GM19467 (cell line): Measurements from ENCODE around the gene FXYD7.
"Not testable (repeated sequence)": the region's sequence is repeated elsewhere in the genome, so short reads cannot be mapped to it uniquely, and the experiment has no call there.

Source experiments
- ATAC-seq: cut with Tn5 transposase; IDR thresholded peaks from one replicate; pipeline ENCODE4 v1.9.1; 2021; ENCODE audit warnings: mild to moderate bottlenecking, moderate library complexity; ENCODE audit not compliant: unreplicated experiment

Gene FXYD7

DNA sequence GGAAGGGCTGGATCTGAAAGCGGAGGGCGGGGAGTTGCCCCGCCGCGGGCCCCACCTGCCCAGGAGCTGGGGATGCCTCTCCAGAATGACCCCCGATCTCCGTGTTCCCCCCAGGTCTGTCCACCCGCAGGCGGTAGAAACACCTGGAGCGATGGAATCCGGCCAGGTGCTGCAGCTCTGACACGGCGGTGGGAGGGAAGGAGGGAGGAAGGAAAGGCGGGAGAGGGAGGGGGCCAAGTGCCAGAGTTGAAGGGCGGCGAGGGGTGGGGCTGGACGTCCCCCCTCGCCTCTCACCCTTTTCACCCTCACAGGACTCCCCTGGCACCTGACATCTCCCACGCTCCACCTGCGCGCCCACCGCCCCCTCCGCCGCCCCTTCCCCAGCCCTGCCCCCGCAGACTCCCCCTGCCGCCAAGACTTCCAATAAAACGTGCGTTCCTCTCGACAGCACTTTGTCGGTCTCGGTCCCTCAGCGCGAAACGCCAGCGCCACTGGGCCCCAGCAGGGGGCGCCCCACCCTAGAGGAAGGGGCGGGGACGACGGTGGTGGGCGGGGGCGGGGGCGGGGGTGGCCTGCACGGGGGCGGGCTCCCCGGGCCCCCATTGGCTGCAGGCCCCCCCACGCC lies 337 bp upstream of the FXYD7 start:
- no peak for ATAC-seq

- ATAC-seq = no peak
Measured at GRCh38 chr19:35143818-35144217, 763 bp downstream of the FXYD7 start.

DNA sequence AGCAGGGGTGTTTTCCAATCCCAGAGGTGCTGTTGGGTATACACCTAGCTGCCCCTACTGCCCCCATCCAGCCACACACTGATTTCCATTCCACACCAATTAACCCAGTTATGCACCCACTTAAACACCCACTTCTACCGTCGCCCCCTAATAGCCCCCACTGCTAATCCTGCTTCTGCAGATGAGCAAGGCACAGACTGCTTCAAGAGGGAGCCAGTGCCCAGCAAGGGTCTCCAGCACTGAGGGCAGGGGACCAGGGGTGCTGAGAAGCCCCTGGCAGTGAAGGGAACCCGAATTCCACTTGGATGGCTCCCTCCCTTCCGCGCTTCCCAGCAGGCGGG lies 1.2 kb downstream of the FXYD7 start:
- no peak for ATAC-seq

DNA sequence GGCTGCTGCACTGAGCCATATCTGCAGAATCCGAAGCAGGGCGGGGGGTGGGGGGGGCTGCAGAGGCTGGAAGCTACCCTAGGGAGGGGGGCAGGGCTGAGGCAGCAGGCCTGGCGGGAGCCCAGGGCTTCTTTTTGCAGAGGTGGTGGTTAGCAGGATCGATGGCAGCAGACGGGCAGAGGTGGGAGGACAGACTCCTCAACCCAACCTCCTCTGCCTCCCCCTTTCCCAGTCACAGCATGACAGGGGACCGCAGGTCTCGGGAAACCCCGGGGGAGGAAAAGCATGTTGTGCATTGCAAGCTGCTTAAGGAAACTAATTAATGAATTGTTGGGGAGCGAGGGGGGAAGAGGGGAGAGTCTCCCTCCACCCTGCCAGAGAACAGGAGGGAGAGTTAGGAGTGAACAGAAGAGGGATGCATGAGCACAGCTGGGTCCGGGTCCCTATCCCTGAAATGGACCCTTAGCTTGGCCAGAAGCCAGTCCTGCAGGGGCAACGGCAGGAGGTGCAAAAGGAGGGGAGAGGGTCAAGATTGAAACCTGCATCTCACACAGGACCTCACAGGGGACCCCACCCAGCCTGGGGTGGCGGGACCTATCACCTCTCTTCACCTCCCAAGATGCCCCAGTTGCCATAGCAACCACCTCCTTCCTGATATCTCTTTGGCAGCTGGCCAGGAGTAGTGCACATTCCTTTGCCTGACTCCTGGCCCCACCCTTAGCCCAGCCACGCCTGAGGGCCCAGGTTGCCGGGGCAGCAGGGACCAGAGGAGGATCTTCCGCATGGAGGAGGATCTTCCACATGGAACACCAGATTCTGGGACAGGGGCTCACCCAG lies 1.8 kb downstream of the FXYD7 start:
- ATAC-seq = no peak

- ATAC-seq = no peak
Measured at GRCh38 chr19:35146746-35147459, 3.8 kb downstream of the FXYD7 start.

GRCh38 chr19:35149463-35149862 lies 6.4 kb downstream of the FXYD7 start:
- no peak for ATAC-seq

GRCh38 chr19:35150445-35150844 lies 7.4 kb downstream of the FXYD7 start:
- no peak for ATAC-seq

- ATAC-seq = no peak
Measured at GRCh38 chr19:35151273-35152065, 8.4 kb downstream of the FXYD7 start.

DNA sequence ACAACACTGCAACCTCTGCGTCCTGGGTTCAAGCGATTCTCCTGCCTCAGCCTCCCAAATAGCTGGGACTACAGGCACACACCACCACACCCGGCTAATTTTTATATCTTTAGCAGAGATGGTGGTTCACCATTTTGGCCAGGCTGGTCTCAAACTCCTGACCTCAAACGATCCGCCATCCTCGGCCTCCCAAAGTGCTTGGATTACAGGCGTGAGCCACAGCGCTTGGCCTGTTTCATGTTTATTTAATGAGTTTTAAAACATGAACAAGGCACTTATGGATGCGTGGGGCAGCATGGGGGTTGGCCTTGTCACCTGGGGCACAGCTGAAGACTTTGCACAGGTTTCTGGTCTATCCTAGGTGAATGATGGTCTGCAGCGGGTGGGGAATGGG lies 10.1 kb downstream of the FXYD7 start:
- ATAC-seq = not testable (repeated sequence)

- no peak for ATAC-seq
Measured at GRCh38 chr19:35153701-35154524, 10.9 kb downstream of the FXYD7 start.

GRCh38 chr19:35154525-35155406 lies 11.7 kb downstream of the FXYD7 start, which contains the start of gene FXYD5:
FXYD5 (plus strand) TSS chr19:35154735; CDS start chr19:35155551, 816 bp downstream.
- ATAC-seq = no peak

DNA sequence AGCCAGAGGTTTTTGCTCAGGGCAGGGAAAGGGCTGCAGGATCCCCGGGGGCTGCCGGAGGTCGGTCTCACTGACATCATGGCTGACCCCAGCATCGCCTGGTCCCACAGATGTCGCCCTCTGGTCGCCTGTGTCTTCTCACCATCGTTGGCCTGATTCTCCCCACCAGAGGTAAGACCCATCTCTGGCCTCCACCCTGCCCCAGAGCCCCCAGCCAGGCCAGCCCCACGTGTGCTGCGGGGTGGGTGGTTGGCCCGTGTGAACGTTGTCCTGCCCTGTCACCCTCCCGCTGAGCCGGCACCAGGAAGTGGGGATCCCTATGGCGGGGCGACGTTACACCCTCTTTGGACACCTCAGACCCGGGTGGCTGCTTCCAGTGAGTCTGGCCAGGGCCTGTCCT lies 12.4 kb downstream of the FXYD7 start:
- ATAC-seq = no peak

DNA sequence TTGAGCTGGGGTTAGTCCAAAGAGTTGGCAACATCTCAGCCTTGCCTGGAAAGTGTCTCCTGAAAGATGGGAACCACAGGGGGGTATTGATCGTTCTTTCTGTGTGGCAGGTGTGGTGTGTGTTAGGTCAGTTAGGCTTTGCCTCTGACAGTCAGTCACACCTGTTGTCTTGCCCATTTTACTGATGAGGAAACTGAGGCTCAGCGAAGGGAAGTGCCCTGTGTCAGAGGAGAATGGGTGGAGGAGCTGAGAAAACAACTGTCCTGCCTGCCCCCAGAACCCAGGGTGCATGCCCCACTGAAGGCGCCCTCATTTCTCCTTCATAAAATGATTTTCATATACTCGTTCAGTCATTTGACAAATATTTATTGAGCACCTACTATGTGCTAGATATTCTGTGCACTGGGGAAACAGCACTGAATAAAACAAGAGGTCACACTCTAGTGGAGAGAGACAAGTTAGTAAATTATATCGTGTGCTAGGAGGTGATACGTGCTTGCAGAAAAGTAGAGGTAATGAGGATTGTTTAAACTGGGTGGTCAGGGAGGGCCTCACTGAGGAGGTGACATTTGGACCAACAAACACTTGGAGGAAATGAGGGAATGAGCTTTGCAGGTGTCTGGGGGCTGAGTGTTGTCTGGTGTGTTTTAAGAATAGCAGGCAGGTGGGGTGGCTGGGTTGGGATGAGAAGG lies 13.1 kb downstream of the FXYD7 start:
- no peak for ATAC-seq

DNA sequence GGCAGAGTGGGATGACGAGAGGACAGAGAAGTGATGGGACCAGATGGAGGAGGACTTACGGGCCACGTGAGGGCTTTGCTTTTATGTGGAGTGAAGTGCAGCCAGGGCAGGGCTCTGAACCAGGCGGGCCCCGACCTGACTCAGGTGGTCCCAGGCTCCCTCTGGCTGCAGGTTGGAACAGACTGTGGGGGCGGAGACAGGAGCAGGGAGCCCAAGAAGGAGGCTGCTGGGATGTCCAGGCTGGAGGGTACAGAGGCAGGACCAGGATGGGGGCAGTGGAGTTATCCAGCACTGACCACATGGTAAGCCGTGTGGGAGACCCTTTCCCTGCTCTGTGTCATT lies 13.6 kb downstream of the FXYD7 start:
- ATAC-seq = no peak

GRCh38 chr19:35157431-35157830 lies 14.4 kb downstream of the FXYD7 start:
- no peak for ATAC-seq

DNA sequence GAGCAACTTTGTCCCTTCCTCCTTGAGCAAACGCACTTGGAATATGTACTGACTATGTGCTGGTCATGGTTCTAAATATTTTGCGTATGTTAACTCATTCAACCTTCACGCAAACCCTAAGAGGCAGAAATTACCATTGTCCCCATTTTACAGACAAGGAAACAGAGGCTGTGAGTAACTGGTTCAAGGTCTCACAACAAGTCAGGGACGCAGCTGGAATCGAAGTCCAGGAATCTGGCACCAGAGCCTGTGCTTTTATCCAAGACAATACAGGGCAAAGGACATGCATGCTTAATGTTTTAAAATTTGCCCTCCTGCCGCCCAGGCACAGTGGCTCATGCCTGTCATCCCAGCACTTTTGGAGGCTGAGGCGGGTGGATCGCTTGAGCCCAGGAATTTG lies 16.6 kb downstream of the FXYD7 start:
- ATAC-seq = no peak

GRCh38 chr19:35160629-35161433 lies 17.8 kb downstream of the FXYD7 start:
- no peak for ATAC-seq

- ATAC-seq = no peak
Measured at GRCh38 chr19:35161434-35161743, 18.3 kb downstream of the FXYD7 start.
